Kidney capillary endothelial cell (primary cell): ENCODE results near the gene RIMKLA.

Source experiments
- DNase-seq: peaks from one replicate; pipeline ENCODE4 v3.0.0-alpha.2; 2018; ENCODE audit warnings: low spot score

RIMKLA gene

DNA sequence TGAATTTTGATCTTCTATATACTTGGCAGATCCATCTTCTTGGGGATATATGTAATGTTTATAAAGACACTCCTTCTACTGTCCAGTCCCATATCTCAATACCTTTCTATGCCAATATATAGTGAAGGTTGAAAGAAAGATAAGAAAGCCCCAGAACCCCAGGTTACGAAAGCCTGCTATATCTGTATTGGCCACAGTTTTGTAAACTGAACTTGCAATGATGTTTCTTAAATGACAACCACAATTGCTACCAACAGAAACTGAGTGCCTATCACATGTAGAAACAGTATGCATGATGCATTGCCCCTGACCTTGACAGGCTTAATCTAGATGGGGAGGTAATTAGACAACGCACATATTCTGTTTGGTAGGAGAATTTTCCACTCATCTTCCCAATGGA lies 7.8 kb upstream of the RIMKLA start:
- no peak for DNase-seq

GRCh38 chr1:42379794-42380585 lies 602 bp upstream of the RIMKLA start:
- DNase-seq, result no peak

DNA sequence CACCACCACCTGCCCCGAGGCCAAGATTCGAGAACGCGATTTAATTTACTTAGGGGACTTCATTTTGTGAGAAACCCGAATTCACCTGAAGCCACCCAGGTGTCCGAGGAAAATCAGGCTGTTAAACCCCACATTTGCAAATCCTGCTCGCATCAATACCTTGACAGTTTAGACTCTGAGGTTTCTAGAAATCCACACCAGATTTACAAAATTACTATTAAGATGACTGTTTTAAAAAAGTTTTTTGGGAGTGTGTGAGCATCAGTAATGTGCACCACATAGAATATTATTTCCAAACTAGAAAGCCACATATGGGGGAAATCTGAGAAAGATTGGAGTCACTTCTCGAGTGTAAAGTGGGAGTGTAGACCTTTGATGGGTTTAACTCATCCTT lies 685 bp downstream of the RIMKLA start:
- no peak for DNase-seq

GRCh38 chr1:42385283-42385682 lies 4.7 kb downstream of the RIMKLA start:
- DNase-seq, result no peak

DNA sequence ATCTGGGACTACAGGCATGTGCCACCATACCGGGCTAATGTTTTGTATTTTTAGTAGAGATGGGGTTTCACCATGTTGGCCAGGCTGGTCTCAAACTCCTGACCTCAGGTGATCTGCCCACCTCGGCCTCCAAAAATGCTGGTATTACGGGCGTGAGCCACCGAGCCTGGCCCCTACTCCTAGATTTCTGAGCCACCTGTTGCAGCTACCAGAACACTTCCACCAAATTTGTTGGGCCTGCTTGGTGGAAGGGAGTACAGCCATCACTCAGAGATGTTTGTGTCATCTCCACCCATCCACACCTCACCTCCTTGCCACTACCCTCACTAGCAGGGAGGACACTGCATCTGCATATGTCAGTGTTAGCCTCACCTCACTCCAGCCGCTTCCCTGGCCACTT lies 5.5 kb downstream of the RIMKLA start:
- DNase-seq, result no peak

DNA sequence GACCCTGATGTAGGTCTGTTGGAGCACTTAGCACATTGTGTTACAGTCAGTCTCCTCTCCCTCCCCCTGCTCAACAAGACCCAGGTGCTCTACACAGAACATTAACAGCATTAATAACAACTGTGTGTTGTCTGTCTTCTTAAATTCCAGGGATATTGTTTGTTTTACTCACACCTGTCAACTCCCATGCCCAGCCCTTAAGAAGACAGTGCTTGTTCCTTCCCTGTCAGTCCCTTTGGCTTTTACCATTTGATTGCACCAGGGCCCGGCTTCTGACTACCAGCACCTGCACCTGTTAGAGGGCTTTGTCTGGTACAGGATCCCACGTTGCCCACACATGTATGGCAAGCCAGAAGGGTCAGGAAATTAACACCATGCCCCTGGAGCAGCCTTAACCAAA lies 11.7 kb downstream of the RIMKLA start:
- DNase-seq, result no peak

- DNase-seq, result no peak
These were observed 12.6 kb downstream of the RIMKLA start for GRCh38 chr1:42392967-42393848.

DNA sequence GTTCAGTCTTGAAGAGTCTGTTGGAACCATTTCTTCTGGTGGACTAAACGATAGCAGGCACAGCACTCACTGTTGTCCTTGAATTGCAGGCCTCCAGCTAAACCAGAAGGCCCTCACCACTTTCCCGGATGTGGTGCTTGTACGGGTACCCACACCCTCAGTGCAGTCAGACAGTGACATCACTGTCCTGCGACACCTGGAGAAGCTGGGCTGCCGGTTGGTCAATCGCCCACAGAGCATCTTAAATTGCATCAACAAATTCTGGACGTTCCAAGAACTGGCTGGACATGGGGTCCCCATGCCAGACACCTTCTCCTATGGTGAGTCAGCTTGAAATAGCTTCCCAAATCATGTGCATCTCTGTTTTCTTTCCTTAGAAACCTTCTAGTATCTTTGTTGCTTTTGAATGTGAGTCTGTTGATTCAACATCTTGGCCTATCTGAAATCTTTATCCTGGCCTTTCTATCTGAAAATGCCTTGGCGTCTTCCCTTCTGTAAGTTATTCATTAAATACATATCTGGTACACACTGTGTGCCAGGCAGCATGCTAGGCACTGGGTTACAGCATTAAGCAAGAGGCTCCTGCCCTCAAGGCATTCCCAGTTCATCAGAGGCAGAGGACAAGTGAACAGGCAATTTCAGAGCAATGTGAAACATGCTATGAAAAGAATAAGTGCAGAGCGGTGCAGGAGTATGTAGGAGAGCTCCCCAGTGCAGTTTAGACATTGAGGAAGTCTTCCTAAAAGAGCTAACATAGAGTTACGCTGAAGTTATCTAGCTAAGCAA lies 18.9 kb downstream of the RIMKLA start:
- DNase-seq, result no peak

DNA sequence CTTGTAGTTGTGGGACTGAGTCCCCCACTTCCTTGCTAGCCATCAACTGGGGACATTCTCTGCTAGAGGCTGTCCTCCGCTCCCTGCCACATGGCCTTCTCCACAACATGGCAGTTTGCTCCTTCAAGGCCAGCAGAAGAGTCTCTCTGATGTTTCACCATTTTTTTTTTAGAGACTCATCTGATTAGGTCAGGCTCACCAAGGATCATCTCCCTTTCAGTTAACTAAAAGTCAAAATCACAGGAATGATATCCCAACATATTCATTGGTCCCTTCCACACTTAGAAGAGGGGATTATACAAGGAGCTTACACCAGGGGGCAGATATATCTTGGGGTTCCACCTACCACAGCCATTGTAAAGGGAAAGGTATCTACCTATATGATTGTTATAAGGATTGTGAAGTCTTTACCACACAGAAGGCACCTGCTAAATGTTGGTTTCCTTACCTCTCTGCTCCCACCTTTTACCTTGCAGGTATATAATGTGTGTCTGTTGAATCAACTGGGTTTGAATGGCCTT lies 23.3 kb downstream of the RIMKLA start:
- DNase-seq, result no peak

- DNase-seq, result no peak
These were observed 34.2 kb downstream of the RIMKLA start for GRCh38 chr1:42414551-42415496.

DNA sequence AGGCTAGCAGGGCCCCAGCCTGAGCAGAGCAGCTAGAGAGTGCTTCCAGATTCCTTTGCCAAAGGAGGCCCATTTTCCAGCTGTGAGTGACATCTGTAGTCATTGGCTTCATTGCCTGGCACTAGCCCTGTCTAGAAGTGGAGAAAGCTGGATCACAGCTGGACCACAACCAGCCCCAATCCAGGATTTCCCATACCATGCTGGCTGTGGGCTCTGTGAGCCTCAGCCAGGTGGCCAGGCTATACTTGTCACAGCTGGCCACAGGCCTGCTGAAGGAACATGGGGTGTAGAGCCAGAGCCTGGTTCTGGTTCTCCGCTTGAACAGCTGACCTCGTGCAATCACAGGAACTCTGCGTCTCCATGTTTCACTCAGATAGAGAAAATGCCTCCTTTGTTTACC lies 36.6 kb downstream of the RIMKLA start:
- DNase-seq, result no peak

- DNase-seq, result no peak
These were observed 37.9 kb downstream of the RIMKLA start for GRCh38 chr1:42418516-42418915.

DNA sequence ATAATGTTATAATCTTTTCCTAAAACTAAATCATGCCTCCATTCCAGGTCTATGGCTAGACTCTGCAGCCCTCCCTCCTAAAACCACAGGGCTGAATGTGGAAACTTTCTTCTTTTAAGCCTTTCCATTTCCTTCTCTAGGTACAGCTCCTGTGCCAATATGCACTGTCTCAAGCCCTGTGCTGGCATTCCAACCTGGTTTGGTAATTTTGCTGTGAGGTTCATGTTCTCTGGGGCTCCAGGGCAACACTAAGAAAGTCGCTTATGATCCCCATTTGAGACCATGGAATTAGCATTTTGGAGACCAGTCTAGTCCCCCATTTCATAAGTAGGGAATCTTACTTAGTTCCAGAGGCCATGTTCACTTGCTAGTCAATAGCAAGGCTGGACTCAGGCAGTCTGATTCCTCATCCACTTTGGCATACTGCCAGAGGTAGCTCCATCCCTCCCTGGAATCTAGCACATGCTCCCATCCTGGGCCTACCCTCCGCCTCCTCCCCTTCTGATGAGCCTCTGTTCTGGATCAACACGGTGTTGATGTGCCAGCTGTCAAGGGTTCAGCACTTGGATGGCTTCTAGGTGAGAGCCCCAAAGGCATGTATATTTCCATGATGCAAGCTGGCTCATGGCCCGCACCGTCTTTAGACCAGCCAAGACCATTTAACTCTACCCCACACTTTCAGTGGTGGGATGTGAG lies 38.7 kb downstream of the RIMKLA start:
- DNase-seq, result no peak

DNA sequence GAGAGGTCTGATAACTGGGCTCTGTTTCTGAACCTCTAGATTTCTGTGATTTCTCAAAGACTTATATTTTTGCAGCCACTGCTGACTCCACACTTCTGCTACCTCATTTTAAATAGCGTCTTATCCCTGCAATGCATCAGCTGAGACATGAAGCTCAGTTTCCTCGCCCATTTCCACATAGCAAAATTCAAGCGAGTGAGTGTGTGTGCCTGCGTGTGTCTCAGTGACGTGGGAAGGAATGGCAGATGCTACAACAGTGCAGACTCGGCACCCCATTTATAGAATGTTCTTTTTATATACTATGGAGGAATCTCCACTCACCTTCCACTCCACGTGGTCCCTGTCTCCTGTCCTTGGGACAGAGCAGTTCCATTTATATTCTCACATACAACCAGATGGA lies 39.5 kb downstream of the RIMKLA start:
- no peak for DNase-seq

DNA sequence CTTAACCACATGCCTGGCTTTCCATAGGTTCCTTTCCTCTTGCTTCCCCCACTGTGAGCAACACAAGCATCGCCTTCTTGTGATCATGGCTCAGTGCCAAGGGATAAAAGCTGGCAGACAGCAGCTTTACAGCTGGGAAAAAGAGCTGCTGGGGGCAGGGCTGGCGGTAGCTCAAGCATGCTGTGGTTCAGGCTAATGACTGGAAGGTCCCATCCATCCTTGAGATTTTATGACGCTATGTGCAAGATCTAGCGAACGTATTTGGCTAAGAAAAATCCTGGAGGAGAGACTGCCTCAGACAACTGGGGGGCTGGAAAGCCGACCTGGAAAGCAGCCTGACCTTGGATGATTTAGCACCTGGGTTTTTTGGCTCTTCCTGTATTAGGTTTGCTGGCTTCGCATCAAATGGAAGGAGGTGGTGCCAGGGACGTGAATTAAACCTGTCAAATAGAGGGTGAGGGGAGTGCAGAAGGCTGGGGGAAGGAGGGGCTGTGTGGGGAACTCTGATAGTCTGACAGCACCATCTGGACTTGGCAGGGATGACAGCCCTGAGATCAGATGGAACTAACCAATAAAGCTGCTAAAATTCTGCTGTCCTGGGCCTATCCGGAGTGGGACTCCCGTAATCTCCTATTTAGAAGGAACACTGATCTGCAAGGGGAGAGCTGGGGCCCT lies 40.5 kb downstream of the RIMKLA start:
- peak; percentile 30 for DNase-seq

GRCh38 chr1:42422737-42423136 lies 42.1 kb downstream of the RIMKLA start:
- DNase-seq, result no peak

- no peak for DNase-seq
These were observed 43.1 kb downstream of the RIMKLA start for GRCh38 chr1:42423681-42424080.

DNA sequence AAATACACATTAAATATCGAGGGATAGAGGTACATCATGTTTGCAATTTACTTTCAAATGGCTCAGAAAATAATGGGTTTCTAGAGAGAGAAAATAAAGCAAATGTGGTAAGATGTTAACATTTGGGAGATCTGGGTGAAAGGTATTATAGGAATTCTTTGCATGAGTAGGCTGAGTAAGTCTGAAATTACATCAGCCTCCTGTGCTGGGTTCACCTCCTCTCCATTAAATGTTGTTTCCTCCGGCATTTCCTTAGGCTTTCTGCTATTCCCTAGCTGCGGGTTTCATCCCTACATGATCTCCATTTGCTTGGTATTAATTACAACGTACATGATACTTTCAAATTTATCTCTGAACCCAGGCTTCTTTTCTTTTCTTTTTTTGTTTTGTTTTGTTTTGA lies 43.6 kb downstream of the RIMKLA start:
- no peak for DNase-seq

DNA sequence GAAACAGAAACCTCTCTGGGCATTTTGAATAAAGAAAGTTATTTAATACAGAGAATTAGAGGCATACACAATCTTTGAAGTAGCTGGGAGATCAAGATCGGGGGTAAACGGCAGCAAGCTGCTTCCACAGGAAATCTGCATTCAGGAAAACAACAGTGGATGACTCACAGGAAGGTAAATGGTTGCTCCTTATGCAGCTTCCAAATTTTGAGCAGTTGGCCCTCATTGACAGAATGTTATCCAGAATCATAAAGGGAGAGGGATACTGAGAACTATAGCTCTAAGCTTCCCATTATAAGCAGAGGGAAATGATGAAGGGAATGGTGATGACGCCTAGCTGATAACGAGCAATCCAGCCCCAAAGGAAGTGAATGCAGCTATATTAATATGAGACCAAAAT lies 46.6 kb downstream of the RIMKLA start:
- DNase-seq, result peak; percentile 48

DNA sequence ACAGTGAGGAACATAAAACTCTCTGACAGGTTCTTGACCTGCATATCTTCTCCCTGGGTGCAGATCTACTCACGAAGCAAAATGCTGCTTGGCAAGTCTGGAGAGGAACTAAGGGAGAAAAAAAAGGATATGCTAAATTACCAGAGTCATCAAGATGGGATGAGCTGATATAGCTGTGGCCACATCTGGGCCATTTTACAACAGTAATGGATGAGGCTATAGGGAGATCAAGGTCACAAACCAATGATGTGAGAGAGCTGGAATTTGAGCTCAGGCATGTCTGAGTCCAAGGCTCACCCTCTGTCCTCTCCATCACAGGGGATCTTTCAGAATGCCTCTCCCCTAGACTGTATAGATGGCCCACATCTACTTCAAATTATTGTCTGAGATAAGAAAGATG lies 49.0 kb downstream of the RIMKLA start:
- DNase-seq, result no peak
